ENCODE results near the gene TFB1M.

- no peak for TF ChIP-seq CTCF (IDR thresholded peaks at IDR 0.05)
- TF ChIP-seq EP300 (IDR thresholded peaks at IDR 0.05), result no peak
- no peak for TF ChIP-seq ZC3H11A (IDR thresholded peaks at IDR 0.05)
- no peak for TF ChIP-seq RNF2 (IDR thresholded peaks at IDR 0.05; ENCODE audit: borderline replicate concordance, low read depth)
- TF ChIP-seq MAX (IDR thresholded peaks at IDR 0.05), result no peak
- no peak for TF ChIP-seq JUN (IDR thresholded peaks at IDR 0.05)
- TF ChIP-seq POLR2A (IDR thresholded peaks at IDR 0.05; ENCODE audit: low read length), result no peak
These were observed 37.8 kb upstream of the TFB1M start for GRCh38 chr6:155352130-155352420.

All from A549 (cell line).